H1 (cell line): ENCODE data around the gene HTR3D. TPM values are rescaled to one million over a fixed set of nuclear protein-coding genes. Genes with fewer than 3 reads are reported as not detected.

Source experiments
- CTCF ChIA-PET: fragments of 300-600 bp; sonication (Branson Sonifier 250); formaldehyde crosslinking; loops from one replicate; lab custom pipeline; 2021; ENCODE audit not compliant: partially characterized antibody; lab: Charles Lee
- POLR2A ChIA-PET: fragments of 300-600 bp; sonication (Branson Sonifier 250); formaldehyde crosslinking; loops from one replicate; lab custom pipeline; 2021; ENCODE audit warnings: inconsistent platforms; ENCODE audit not compliant: partially characterized antibody; lab: Charles Lee
- DNase-seq, 2 experiments: peaks; one replicate each; pipeline versions ENCODE4 v3.0.0 to v3.0.0-alpha.2; 2010 to 2022; ENCODE audit warnings: low spot score in 2 of 2, low read depth in 1 of 2, mixed read lengths in 1 of 2
- FAIRE-seq: peaks from 2 replicates; lab custom pipeline; 2011; peaks lifted over from hg19 to GRCh38; lab: Jason Lieb, UNC
- H2AFZ ChIP-seq: 2 replicates; pipeline ENCODE4 v1.8.1; 2012; ENCODE audit warnings: low read length, inconsistent platforms
- H2AK5ac ChIP-seq: 2 replicates; pipeline ENCODE4 v1.6.1; 2013; ENCODE audit warnings: low read depth, low read length
- H2BK120ac ChIP-seq: replicated peaks from 2 replicates; pipeline ENCODE3; 2013; ENCODE audit warnings: low read depth, low read length, inconsistent platforms
- H2BK12ac ChIP-seq: 2 replicates; pipeline ENCODE4 v1.6.1; 2013; ENCODE audit warnings: low read depth, low read length
- H2BK15ac ChIP-seq: 2 replicates; pipeline ENCODE4 v1.6.1; 2013; ENCODE audit warnings: low read length
- H2BK20ac ChIP-seq: 2 replicates; pipeline ENCODE4 v1.6.1; 2013; ENCODE audit warnings: low read length
- H2BK5ac ChIP-seq: 2 replicates; pipeline ENCODE4 v1.6.1; 2013; ENCODE audit warnings: low read depth, low read length
- H3K14ac ChIP-seq: 2 replicates; pipeline ENCODE4 v1.6.1; 2013; ENCODE audit warnings: inconsistent platforms; ENCODE audit not compliant: insufficient read length
- H3K18ac ChIP-seq: 2 replicates; pipeline ENCODE4 v1.6.1; 2013; ENCODE audit warnings: low read length; ENCODE audit errors: extremely low read depth
- H3K23ac ChIP-seq: 2 replicates; pipeline ENCODE4 v1.6.1; 2013; ENCODE audit warnings: inconsistent platforms; ENCODE audit not compliant: insufficient read length
- H3K23me2 ChIP-seq: 2 replicates; pipeline ENCODE4 v1.6.1; 2013; ENCODE audit warnings: low read depth, low read length
- H3K27ac ChIP-seq: 2 replicates; pipeline ENCODE4 v1.6.1; 2011; ENCODE audit warnings: low read depth, low read length, inconsistent platforms
- H3K27me3 ChIP-seq, 4 experiments: replicated peaks in 1 of 4; 1 replicate in 1 of 4; 2 replicates in 3 of 4; pipeline versions ENCODE4 v1.6.1 to v1.8.1; 2011 to 2013; ENCODE audit warnings: low read length in 3 of 4, mild to moderate bottlenecking in 3 of 4, inconsistent platforms in 2 of 4, mixed read lengths in 2 of 4, moderate library complexity in 1 of 4; ENCODE audit not compliant: control insufficient read depth in 3 of 4, insufficient read depth in 3 of 4; ENCODE audit errors: extremely low read depth in 1 of 4
- H3K36me3 ChIP-seq, 4 experiments: 2 replicates each; pipeline versions ENCODE4 v1.6.1 to v1.8.1; 2011 to 2013; ENCODE audit warnings: mild to moderate bottlenecking in 4 of 4, low read length in 3 of 4, moderate library complexity in 2 of 4, control low read depth in 1 of 4, inconsistent platforms in 1 of 4; ENCODE audit not compliant: insufficient read depth in 4 of 4, control insufficient read depth in 2 of 4
- H3K4ac ChIP-seq: replicated peaks from 2 replicates; pipeline ENCODE3; 2013; ENCODE audit warnings: low read length, low read depth, mixed read lengths, inconsistent platforms; ENCODE audit not compliant: insufficient read length
- H3K4me1 ChIP-seq, 4 experiments: replicated peaks in 1 of 4; 1 replicate in 1 of 4; 2 replicates in 3 of 4; pipeline versions ENCODE4 v1.6.1 to v1.8.1; 2011 to 2013; ENCODE audit warnings: low read length in 3 of 4, inconsistent platforms in 2 of 4, mixed read lengths in 1 of 4; ENCODE audit not compliant: insufficient read depth in 4 of 4, control insufficient read depth in 3 of 4
- H3K4me2 ChIP-seq, 2 experiments: 2 replicates each; pipeline versions ENCODE4 v1.6.1 to v1.8.1; 2011 to 2013; ENCODE audit warnings: low read depth in 2 of 2, low read length in 2 of 2, control low read depth in 1 of 2, inconsistent platforms in 1 of 2, mild to moderate bottlenecking in 1 of 2; ENCODE audit not compliant: insufficient read depth in 1 of 2
- H3K4me3 ChIP-seq, 4 experiments: fragments of 200-600, 300-600 bp in 1 of 4; sonication (generic), shearing (Covaris generic), sonication (Bioruptor Twin) in 1 of 4; 2 replicates each; pipeline versions ENCODE4 v1.5.1 to v1.8.1; 2011 to 2016; ENCODE audit warnings: low read length in 4 of 4, low read depth in 3 of 4, control low read depth in 2 of 4, inconsistent platforms in 2 of 4, mild to moderate bottlenecking in 2 of 4, mixed read lengths in 1 of 4, moderate library complexity in 1 of 4; ENCODE audit not compliant: insufficient read depth in 2 of 4; ENCODE audit errors: extremely low read depth in 1 of 4
- H3K56ac ChIP-seq: replicated peaks from 2 replicates; pipeline ENCODE3; 2013; ENCODE audit warnings: low read depth, mild to moderate bottlenecking, mixed read lengths, low read length, inconsistent platforms; ENCODE audit not compliant: insufficient read length
- H3K79me1 ChIP-seq: 2 replicates; pipeline ENCODE4 v1.6.1; 2013; ENCODE audit warnings: low read depth, low read length, control low read depth
- H3K79me2 ChIP-seq, 2 experiments: 2 replicates each; pipeline versions ENCODE4 v1.6.1 to v1.8.1; 2012 to 2013; ENCODE audit warnings: low read length in 2 of 2, mild to moderate bottlenecking in 2 of 2, inconsistent platforms in 1 of 2; ENCODE audit not compliant: insufficient read depth in 2 of 2, control insufficient read depth in 1 of 2
- H3K9ac ChIP-seq, 4 experiments: replicated peaks in 1 of 4; 1 replicate in 1 of 4; 2 replicates in 3 of 4; pipeline versions ENCODE4 v1.6.1 to v1.8.1; 2011 to 2013; ENCODE audit warnings: low read depth in 3 of 4, low read length in 3 of 4, control low read depth in 2 of 4, mild to moderate bottlenecking in 2 of 4, moderate library complexity in 2 of 4, inconsistent platforms in 1 of 4; ENCODE audit errors: extremely low read depth in 1 of 4
- H3K9me3 ChIP-seq, 2 experiments: 2 replicates each; pipeline versions ENCODE4 v1.6.1 to v1.8.1; 2012 to 2013; ENCODE audit warnings: mild to moderate bottlenecking in 2 of 2, moderate library complexity in 2 of 2, control low read depth in 1 of 2, inconsistent platforms in 1 of 2, low read depth in 1 of 2, low read length in 1 of 2, mixed read lengths in 1 of 2; ENCODE audit not compliant: insufficient read depth in 2 of 2
- H4K20me1 ChIP-seq, 2 experiments: replicated peaks in 1 of 2; 2 replicates each; pipeline versions ENCODE3 to v1.8.1; 2011 to 2013; ENCODE audit warnings: inconsistent platforms in 2 of 2, low read length in 2 of 2, mild to moderate bottlenecking in 1 of 2; ENCODE audit not compliant: insufficient read depth in 2 of 2, control insufficient read depth in 1 of 2
- H4K5ac ChIP-seq: 2 replicates; pipeline ENCODE4 v1.6.1; 2013; ENCODE audit warnings: low read length, low read depth, mixed read lengths, inconsistent platforms; ENCODE audit not compliant: insufficient read length
- H4K8ac ChIP-seq: 2 replicates; pipeline ENCODE4 v1.8.0; 2013; ENCODE audit warnings: mild to moderate bottlenecking, moderate library complexity, low read length, inconsistent platforms; ENCODE audit not compliant: insufficient read depth; ENCODE audit errors: extremely low read depth
- H4K91ac ChIP-seq: replicated peaks from 2 replicates; pipeline ENCODE3; 2013; ENCODE audit warnings: low read length, mixed read lengths, inconsistent platforms; ENCODE audit not compliant: insufficient read length
- BRCA1 ChIP-seq: IDR thresholded peaks from 2 replicates; pipeline ENCODE4 v1.6.1; 2012; ENCODE audit warnings: low read depth, low read length, improper control_type of control experiment
- CHD1 ChIP-seq: IDR thresholded peaks from 2 replicates; pipeline ENCODE4 v1.6.1; 2012; ENCODE audit warnings: low read depth, low read length, improper control_type of control experiment
- CHD2 ChIP-seq: IDR thresholded peaks from 2 replicates; pipeline ENCODE4 v1.6.1; 2012; ENCODE audit warnings: low read length, improper control_type of control experiment
- EZH2 ChIP-seq: fragments of 200-600 bp; sonication (generic); IDR thresholded peaks from 2 replicates; pipeline ENCODE4 v1.7.1; 2012; ENCODE audit warnings: low read depth, mild to moderate bottlenecking, moderate library complexity, low read length, inconsistent platforms; ENCODE audit not compliant: severe bottlenecking
- NANOG ChIP-seq: IDR thresholded peaks from 2 replicates; pipeline ENCODE4 v1.6.1; 2011; ENCODE audit warnings: low read length, low read depth, mild to moderate bottlenecking, inconsistent platforms; ENCODE audit not compliant: insufficient read depth, poor library complexity, severe bottlenecking
- RXRA ChIP-seq: IDR thresholded peaks from 2 replicates; pipeline ENCODE4 v1.6.1; 2011; ENCODE audit warnings: low read depth, mild to moderate bottlenecking, low read length, moderate library complexity; ENCODE audit not compliant: insufficient read depth
- SIX5 ChIP-seq: IDR thresholded peaks from 2 replicates; pipeline ENCODE4 v1.6.1; 2011; ENCODE audit warnings: mild to moderate bottlenecking, low read depth, low read length
- SP1 ChIP-seq: IDR thresholded peaks from 2 replicates; pipeline ENCODE4 v1.6.1; 2011; ENCODE audit warnings: low read depth, low read length
- SP4 ChIP-seq: IDR thresholded peaks from 2 replicates; pipeline ENCODE4 v1.6.1; 2012; ENCODE audit warnings: low read length, inconsistent platforms
- SUZ12 ChIP-seq: fragments of 200-600 bp; sonication (generic); IDR thresholded peaks from 2 replicates; pipeline ENCODE4 v1.6.1; 2012; ENCODE audit warnings: mild to moderate bottlenecking, inconsistent platforms, low read length, moderate library complexity, mixed read lengths
- WGBS, 2 experiments: shearing (Covaris generic) in 1 of 2; methylation state at CpG; one replicate each; pipeline versions ENCODE4 v1.1.6 to v1.1.7; 2013 to 2015; ENCODE audit warnings: low lambda C conversion rate in 2 of 2, mixed read lengths in 2 of 2, inconsistent platforms in 1 of 2, low coverage in 1 of 2, missing lambda C conversion rate in 1 of 2; ENCODE audit not compliant: insufficient replicate concordance in 2 of 2, insufficient coverage in 1 of 2, insufficient read length in 1 of 2; ENCODE audit errors: extremely low coverage in 1 of 2, missing lambda C conversion rate in 1 of 2; 5-methylcytosine and 5-hydroxymethylcytosine counted together
- polyA plus RNA-seq, 7 experiments: library from polyadenylated mRNA; depleted of rRNA in 3 of 7; stranded (reverse) in 5 of 7; unstranded in 2 of 7; fragments of >200 nt in 5 of 7; fragments of 200-250 nt in 2 of 7; gene quantifications; 1 replicate in 5 of 7; 2 replicates in 1 of 7; 4 replicates in 1 of 7; pipeline versions ENCODE4 v1.2.1 to v1.2.3, GENCODE V29; 2011 to 2013; ENCODE audit warnings: missing spikeins in 2 of 7, mixed read lengths in 2 of 7
- total RNA-seq: library from RNA; stranded (reverse); fragmentation: NEBNext Ultra II Directional; extraction: Animal tissue kit (Norgen Biotek cat#: 25700); gene quantifications from 2 replicates; pipeline ENCODE4 v1.2.1, GENCODE V29; 2021
- TF ChIP-seq, protein P1 (sequence below): IDR thresholded peaks from 2 replicates; pipeline ENCODE4 v1.6.1; 2012; ENCODE audit warnings: inconsistent platforms

The HTR3D gene
- total and polyA plus RNA-seq, 2 of the 8 experiments (the other 6 are each of a cell fraction or from before 2014, with no cell fraction given), result not detected

- Histone ChIP-seq H3K79me2 (peaks cover 3 to 15% of the 10 kb centered on the region in 2 experiments; a peak in 1 of 4 replicates), H3K9ac (no peak overlapping the region), H3K79me1 (no peaks in the 10 kb centered on the region; the same call in 1 of the 2 replicates), H3K27me3 (no peaks in the 10 kb centered on the region), H2AK5ac (no peak overlapping the region), H2BK15ac (no peak overlapping the region), H2BK12ac (no peak overlapping the region), H3K23ac (no peak overlapping the region), H3K18ac (no peak overlapping the region), H3K14ac (no peak overlapping the region), H3K4me2 (no peak overlapping the region), H4K20me1 (peaks cover 0 to 1% of the 10 kb centered on the region in 2 experiments), H2BK120ac (no peak overlapping the region), H3K36me3 (no peaks in the 10 kb centered on the region; a peak in 2 of 8 replicates), H4K5ac (no peak overlapping the region), H2BK5ac (no peak overlapping the region), H4K8ac (no peak overlapping the region), H4K91ac (no peak overlapping the region), H2BK20ac (no peak overlapping the region), H3K4ac (no peak overlapping the region), H3K4me3 (no peak overlapping the region), H2AFZ (no peak overlapping the region), H3K4me1 (no peaks in the 10 kb centered on the region; a peak in 1 of 7 replicates), H3K56ac (no peak overlapping the region), H3K23me2 (no peaks in the 10 kb centered on the region), H3K9me3 (no peaks in the 10 kb centered on the region), H3K27ac (no peak overlapping the region)
- CTCF ChIA-PET, result interaction anchor here (0.6 kb wide), 2 partner anchors 10 to 1209 kb away, joined by 3 read pairs; no protein-coding TSS in a partner anchor
- DNase-seq, result no peak
- WGBS, 2 experiments, result 91% methylated on average over 3 of the region's 3 CpGs; no CpG with 5 or more reads in 1 of the 2 experiments
- TF ChIP-seq, protein P1, sequence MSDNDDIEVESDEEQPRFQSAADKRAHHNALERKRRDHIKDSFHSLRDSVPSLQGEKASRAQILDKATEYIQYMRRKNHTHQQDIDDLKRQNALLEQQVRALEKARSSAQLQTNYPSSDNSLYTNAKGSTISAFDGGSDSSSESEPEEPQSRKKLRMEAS, result no peak
- TF ChIP-seq CHD2, result no peak
- no peak for TF ChIP-seq CHD1
- no peak for TF ChIP-seq SP1
- no peak for TF ChIP-seq NANOG
- TF ChIP-seq RXRA, result no peak
- no peak for TF ChIP-seq SIX5
- no peak for TF ChIP-seq SUZ12
- no peak for TF ChIP-seq BRCA1
- TF ChIP-seq SP4, result no peak
- no peak for TF ChIP-seq EZH2
- FAIRE-seq, result no peak
- POLR2A ChIA-PET, result no interaction called here
These were observed 29.8 kb upstream of the HTR3D start for GRCh38 chr3:184001761-184002160.
